Astrocyte (in vitro differentiated cells and primary cell): Measurements from ENCODE around the gene OBSL1.

Experiments
- EZH2 ChIP-seq: IDR thresholded peaks from 2 replicates; pipeline ENCODE4 v1.6.1; 2012; ENCODE audit warnings: mild to moderate bottlenecking, low read length, inconsistent platforms; ENCODE audit not compliant: insufficient read depth
- TF ChIP-seq, protein P1 (sequence below): IDR thresholded peaks from 2 replicates; pipeline ENCODE4 v1.5.1; 2011; ENCODE audit warnings: low read depth, mild to moderate bottlenecking, inconsistent platforms, low read length, moderate library complexity; ENCODE audit not compliant: insufficient read depth

DNA sequence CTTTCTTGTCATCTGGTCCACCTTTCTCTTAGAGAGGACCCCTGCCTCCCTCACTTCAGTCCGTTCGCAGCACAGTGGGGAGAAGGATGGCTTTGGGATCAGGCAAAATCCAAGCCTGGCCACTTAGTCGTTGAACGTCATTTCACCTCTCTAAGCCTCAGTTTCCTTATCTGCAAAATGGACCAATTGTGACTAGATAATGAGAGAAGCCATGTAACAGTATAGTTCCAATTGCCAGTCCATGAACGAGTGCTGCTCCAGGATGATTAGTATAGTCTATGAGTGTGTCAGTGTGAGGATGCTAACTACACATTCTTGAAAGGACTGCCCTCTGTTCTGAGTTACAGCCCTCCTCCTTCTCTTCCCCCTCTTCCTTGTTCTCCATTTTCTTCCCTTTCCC, 1.8 kb upstream of the OBSL1 start:
- TF ChIP-seq, protein P1, sequence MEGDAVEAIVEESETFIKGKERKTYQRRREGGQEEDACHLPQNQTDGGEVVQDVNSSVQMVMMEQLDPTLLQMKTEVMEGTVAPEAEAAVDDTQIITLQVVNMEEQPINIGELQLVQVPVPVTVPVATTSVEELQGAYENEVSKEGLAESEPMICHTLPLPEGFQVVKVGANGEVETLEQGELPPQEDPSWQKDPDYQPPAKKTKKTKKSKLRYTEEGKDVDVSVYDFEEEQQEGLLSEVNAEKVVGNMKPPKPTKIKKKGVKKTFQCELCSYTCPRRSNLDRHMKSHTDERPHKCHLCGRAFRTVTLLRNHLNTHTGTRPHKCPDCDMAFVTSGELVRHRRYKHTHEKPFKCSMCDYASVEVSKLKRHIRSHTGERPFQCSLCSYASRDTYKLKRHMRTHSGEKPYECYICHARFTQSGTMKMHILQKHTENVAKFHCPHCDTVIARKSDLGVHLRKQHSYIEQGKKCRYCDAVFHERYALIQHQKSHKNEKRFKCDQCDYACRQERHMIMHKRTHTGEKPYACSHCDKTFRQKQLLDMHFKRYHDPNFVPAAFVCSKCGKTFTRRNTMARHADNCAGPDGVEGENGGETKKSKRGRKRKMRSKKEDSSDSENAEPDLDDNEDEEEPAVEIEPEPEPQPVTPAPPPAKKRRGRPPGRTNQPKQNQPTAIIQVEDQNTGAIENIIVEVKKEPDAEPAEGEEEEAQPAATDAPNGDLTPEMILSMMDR: no peak
- no peak for TF ChIP-seq EZH2
